NOMO-1 treated with DMSO at 0.1 percent for 48 hours (cell line): ENCODE measurements around the gene FAM111B.
"Not testable (repeated sequence)": the region's sequence is repeated elsewhere in the genome, so short reads cannot be mapped to it uniquely, and the experiment has no call there.

Source experiments
- DNase-seq: peaks from one replicate; lab custom pipeline; 2025; ENCODE audit not compliant: unreplicated experiment; lab: John Stamatoyannopoulos, UW

FAM111B gene

GRCh38 chr11:59097113-59097708 lies 9.8 kb upstream of the FAM111B start:
- peak; percentile 36 for DNase-seq

DNA sequence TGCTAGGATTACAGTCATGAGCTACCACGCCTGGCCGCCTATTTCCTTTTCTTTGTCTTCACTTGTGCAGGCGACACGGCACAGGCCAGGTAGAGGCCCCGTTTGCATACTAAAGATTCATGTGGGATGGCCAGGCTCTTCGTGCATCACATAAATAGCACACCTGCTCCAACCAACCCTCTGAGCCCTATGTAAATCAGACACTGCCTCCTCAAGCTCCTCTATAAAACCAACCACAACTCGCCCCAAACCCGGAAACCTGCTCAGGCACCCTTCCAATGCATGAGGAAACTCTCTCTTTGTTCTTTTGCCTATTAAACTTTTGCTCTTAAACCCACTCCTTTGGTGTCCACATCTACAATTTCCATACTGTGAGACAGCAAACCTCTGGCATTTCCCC lies 9.1 kb upstream of the FAM111B start:
- not testable (repeated sequence) for DNase-seq

- DNase-seq = peak; percentile 81
These were observed 4.7 kb upstream of the FAM111B start for GRCh38 chr11:59102259-59102765.

DNA sequence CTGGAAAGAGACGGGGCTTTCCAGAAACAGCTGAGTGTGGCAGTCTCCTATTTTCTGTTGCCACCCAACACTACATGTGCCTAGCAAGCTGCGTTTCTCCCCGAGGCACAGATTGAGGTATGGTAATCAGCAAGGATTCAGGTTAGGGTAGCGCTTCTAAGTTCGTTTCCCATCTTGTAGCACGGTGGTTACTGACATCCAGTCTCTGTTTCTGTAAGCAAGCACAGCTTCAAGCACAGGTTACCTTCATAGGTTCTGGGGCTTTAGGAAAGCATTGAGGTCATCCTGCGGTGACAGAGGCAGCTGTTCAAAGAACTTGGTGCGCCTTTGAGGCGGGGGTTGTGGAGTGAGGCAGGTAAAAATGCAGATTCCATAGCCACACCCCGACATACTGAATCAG lies 684 bp downstream of the FAM111B start:
- peak; percentile 22 for DNase-seq

GRCh38 chr11:59112494-59112893 lies 5.5 kb downstream of the FAM111B start:
- no peak for DNase-seq

- no peak for DNase-seq
These were observed 7.3 kb downstream of the FAM111B start for GRCh38 chr11:59114344-59114743.

GRCh38 chr11:59115553-59115952 lies 8.5 kb downstream of the FAM111B start:
- DNase-seq = no peak

GRCh38 chr11:59117774-59118173 lies 10.7 kb downstream of the FAM111B start:
- DNase-seq = no peak

GRCh38 chr11:59119826-59120225 lies 12.8 kb downstream of the FAM111B start:
- no peak for DNase-seq

DNA sequence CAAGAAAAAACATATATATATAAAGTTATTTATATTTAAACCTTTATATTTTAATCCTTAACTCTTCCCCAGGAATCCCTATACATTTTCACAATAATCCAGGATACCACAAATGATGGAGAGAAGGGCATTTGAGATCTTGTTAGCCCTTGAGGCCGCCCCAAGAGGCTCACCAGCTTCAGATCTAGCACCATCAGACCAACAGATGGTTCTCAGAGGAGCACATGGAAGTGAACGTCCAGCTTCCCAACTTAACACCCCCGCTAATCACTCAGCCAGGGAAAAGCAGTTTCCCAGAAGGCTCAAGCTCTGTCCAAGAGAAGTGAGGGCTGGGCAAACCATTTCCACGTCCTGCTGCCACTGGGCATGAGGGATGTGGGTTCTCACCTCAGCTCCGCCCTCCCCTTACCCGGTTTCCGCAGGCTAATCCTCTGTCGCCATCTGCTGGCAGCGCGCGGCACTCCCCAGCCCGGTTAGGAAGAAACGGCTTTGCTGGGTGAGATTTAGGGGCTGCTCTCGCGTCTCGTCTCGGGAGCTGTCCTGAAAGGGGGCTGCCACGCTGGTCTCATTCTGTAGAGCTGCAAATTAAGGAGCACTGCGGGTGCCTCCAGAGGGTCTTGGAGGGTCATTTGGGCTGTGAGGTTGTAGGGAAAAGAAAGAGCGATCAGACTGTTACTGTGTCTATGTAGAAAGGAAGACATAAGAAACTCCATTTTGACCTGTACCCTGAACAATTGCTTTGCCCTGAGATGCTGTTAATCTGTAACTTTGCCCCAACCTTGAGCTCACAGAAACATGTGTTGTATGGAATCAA lies 28.8 kb downstream of the FAM111B start:
- peak; percentile 57 for DNase-seq

DNA sequence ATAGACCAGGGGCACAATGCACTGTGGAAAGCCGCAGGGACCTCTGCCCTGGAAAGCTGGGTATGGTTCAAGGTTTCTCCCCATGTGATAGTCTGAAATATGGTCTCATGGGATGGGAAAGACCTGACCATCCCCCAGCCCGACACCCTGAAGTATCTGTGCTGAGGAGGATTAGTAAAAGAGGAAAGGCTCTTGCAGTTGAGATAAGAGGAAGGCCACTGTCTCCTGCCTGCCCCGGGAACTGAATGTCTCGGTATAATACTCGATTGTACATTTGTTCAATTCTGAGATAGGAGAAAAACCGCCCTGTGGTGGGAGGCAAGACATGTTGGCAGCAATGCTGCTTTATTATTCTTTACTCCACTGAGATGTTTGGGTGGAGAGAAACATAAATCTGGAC lies 29.5 kb downstream of the FAM111B start:
- DNase-seq = not testable (repeated sequence)

DNA sequence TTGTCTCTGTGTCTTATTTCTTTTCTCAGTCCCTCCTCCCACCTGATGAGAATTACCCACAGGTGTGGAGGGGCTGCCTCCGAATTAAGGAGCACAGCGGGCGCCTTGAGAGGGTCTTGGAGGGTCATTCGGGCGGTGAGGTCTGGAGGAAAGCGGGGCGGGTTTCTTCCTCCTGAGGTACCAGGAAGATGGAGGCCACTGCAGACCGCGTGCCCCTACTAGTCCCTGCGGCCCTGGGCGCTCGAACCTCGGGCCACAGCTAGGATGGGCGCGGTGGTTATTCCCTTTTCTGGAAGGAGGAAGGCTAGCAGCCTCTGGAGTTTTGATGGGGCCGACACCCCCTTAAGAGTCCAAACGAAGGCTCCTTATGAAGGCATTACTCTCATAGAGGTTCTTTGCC lies 30.2 kb downstream of the FAM111B start:
- no peak for DNase-seq

- no peak for DNase-seq
These were observed 31.6 kb downstream of the FAM111B start for GRCh38 chr11:59138643-59139042.

- no peak for DNase-seq
These were observed 34.2 kb downstream of the FAM111B start for GRCh38 chr11:59141191-59141590.

DNA sequence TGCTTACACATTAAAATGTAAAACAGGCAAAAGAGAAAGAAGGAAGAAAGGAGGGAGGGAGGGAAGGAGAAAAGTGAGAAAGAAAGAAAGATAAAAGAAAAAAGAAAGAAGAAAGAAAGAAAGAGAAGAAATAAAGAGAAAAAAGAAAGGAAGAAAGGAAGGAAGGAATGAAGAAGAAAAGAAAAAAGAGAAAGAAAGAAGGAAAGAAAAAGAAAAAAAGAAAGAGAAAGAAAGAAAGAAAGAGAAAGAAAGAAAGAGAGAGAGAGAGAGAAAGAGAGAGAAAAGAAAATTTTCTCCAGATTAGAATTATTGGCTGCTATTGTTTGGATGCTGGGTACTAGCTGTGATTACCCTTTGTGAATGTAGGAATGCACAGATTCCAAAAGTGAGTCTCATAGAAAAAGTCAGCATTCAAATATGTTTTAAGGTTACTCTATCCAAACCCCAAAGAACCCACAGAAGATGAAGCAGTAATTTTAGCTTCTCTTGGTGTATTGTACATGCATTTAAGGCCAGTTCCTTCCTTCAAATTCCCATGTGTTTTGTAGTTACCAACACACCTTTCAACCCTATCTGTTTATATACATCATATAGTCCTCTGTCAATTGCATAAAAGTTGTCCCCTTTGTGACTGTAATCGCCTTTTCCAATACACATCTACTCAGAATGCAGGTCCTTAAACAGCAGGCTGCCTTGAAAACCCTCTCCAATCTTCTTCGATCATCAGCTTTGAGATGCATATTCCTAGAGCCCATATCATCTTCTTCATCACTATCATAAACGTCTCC lies 34.8 kb downstream of the FAM111B start:
- DNase-seq = peak; percentile 40

- DNase-seq = peak; percentile 91
These were observed 35.8 kb downstream of the FAM111B start, which contains the start of gene FAM111A for GRCh38 chr11:59142530-59143507. Gene FAM111A (plus strand): TSS chr11:59142856. CDS start chr11:59148873, 6,017 bp downstream.

GRCh38 chr11:59144096-59144495 lies 37.1 kb downstream of the FAM111B start:
- no peak for DNase-seq

- DNase-seq = peak; percentile 94
These were observed 37.7 kb downstream of the FAM111B start for GRCh38 chr11:59144579-59145345.

- peak; percentile 85 for DNase-seq
These were observed 38.5 kb downstream of the FAM111B start for GRCh38 chr11:59145534-59145933.

DNA sequence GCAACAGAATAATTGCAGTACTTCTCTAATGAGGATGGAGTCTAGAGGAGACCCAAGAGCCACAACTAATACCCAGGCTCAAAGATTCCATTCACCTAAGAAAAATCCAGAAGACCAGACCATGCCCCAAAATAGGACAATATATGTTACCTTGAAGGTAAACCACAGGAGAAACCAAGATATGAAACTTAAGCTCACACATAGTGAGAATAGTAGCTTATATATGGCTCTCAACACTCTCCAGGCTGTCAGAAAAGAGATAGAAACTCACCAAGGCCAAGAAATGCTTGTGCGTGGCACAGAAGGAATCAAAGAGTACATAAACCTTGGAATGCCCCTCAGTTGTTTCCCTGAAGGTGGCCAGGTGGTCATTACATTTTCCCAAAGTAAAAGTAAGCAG lies 44.7 kb downstream of the FAM111B start:
- DNase-seq = no peak
